NOMO-1 (cell line): ENCODE measurements around the gene C12orf42.

Experiments
- DNase-seq, 2 experiments: peaks; one replicate each; lab custom pipeline; 2025; ENCODE audit not compliant: unreplicated experiment in 2 of 2; lab: John Stamatoyannopoulos, UW

The C12orf42 gene

DNA sequence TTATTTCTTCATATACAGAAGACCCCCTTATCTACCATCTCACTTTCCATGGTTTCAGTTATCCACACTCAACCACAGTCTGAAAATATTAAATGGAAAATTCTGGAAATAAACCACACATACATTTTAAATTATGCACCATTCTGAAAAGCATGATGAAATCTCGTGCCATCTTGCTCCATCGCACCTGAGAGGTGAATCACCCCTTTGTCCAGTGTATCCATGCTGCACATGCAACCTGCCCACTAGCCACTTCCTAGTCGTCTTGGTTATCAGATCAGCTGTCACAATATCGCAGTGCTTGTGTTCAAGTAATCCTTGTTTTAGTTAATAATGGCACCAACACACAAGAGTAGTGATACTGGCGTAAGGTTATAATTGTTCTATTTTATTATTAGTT lies 145.7 kb downstream of the C12orf42 start:
- no peak for DNase-seq

DNA sequence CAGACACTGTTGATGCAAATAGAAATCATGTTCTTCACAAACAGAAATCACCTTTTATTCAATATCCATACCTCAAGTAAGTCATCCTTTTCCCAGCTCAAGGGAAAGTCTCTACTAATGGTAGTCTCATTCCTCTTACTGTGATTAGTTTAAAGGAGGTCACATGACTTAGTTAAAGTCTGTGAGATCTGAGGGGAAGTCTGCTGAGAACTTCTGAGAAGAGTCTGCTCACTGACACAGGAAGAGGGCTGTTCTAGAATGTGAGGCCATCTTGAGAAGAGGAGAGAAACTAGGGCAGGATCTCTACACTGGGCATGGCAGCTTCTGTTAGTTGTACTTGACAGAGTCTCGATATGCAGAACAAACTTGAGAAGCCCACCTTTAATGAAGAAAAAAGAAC lies 146.8 kb downstream of the C12orf42 start:
- DNase-seq = no peak

DNA sequence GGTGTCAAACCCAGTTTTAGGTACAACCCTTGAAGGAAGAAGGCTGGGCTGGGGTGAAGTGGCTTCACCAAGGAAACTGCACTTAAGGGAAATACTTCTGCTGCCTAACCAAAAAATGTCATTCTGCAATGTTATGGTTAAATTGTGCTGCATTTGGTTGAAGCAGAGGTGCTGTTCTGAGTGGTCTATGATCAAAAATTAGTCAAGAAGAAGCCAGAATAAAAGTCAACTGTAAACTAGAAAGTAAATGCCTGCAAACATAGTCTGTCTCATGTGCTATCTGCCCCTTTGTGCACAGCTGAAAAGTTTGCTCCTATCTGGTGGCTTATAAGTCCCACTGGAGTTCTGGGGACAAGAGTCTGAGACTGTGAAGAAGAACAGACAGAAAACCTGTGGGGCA lies 158.8 kb downstream of the C12orf42 start:
- DNase-seq = no peak

GRCh38 chr12:103334466-103334865 lies 161.3 kb downstream of the C12orf42 start:
- no peak for DNase-seq

GRCh38 chr12:103333676-103334075 lies 162.1 kb downstream of the C12orf42 start:
- DNase-seq = no peak

GRCh38 chr12:103331643-103332042 lies 164.1 kb downstream of the C12orf42 start:
- DNase-seq = no peak

DNA sequence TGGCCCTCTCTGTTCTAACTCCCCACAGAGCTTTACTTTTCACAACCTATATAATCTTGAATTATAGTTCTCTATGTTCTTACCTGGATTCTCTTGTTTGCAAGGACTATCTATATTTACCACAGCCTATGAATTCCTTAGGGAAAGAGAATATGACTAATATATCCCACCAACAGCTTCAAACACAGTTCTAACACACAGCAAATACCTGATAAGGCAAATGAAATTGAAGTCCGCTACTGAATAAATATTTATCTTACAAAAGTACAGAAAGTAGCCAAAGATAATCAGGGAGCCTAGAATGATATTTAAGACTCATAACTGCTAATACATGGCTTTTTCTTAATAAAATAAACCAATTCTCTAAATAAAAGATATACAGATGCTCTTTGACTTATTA lies 165.1 kb downstream of the C12orf42 start:
- DNase-seq = no peak

- no peak for DNase-seq
These were observed 168.1 kb downstream of the C12orf42 start for GRCh38 chr12:103327676-103328075.

- no peak for DNase-seq
These were observed 169.6 kb downstream of the C12orf42 start for GRCh38 chr12:103326190-103326589.

GRCh38 chr12:103318566-103318965 lies 177.2 kb downstream of the C12orf42 start:
- no peak for DNase-seq

GRCh38 chr12:103317220-103317619 lies 178.5 kb downstream of the C12orf42 start:
- no peak for DNase-seq

- DNase-seq = no peak
These were observed 181.0 kb downstream of the C12orf42 start for GRCh38 chr12:103314786-103315185.

DNA sequence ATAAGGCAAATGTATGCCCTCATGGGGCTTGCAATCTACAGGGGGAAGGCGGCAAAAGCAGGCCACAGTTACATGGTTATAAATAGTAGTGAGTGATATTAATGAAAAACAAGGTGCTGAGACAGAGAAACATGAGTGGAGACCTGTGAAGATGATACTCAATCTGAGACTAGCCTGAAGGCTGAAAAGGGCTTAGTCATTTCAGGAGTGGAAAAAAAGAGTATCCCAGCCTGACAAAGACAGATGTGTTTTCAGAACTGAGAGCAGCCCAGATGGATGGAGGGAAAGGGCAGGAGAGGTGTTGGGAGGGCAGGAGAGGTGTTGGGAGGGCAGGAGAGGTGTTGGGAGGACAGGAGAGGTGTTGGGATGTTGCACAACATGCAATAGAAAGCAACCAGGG lies 181.9 kb downstream of the C12orf42 start:
- no peak for DNase-seq

- DNase-seq = no peak
These were observed 182.9 kb downstream of the C12orf42 start for GRCh38 chr12:103312742-103313354.

- DNase-seq = no peak
These were observed 185.1 kb downstream of the C12orf42 start for GRCh38 chr12:103310546-103311270.

- no peak for DNase-seq
These were observed 187.4 kb downstream of the C12orf42 start for GRCh38 chr12:103308396-103308795.

DNA sequence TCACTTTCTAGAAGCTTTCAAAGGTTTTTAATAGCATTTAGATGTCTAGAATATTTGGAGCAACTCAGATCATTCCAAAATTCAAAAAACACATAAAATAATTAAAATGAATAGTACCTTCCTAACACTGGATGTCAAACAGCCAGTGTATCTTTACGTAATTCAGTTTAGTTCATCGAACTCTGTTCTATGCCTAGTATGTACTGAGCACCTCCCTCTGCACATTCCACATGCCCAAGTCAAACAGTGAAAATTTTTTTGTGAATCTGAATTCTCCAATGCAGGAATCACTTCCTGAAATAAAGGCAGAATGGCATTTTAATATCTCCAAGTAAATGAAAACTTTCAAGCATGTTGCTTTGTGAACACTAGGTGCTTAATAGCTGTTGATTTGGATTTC lies 192.3 kb downstream of the C12orf42 start:
- DNase-seq = no peak

DNA sequence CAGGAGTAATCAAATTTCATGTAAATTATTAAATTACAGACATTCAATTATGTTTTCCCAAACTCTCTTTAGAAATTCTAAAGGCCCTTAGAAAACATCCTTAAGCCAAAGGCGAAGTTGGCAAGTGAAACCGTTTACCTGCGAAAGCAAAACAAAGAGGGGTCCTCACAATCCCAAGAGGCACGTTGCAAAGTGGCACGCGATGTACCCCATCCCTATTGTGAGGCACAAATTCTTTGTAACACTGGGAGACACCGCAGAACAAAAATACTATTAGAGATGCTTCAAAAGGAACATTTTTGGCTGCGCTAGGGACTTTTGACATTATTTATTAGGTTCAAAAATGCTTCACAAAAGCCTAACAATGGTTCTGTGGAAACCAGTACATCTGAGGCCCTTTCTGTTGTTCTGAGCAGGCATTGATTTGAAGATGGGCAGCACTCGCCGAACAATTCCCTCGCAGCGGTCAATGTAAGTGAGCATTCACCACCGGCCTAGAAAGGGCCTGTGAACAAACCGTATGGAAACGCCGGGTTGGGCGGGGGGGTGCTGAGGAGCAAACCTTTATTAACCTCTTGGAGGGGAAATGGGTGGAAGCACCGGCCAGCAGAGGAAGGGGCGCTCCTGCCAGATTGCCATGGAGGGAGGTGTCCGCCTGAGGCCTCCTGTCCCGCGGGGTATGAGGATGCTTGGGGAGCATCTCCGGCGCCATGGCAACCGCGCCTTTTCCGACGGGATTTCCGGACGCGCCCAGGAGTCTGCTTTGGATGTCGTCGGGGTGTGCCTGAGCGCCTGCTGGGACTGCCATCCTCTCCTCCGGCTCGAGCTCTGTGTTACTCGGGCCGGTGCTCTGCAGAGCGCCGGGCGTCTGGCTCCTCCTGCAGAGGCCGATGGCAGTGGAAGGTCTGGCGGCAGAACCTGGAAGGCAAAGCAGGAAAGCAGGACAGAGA lies 193.9 kb downstream of the C12orf42 start:
- DNase-seq = no peak

GRCh38 chr12:103288016-103288415 lies 207.8 kb downstream of the C12orf42 start:
- DNase-seq = no peak

GRCh38 chr12:103282124-103282523 lies 213.6 kb downstream of the C12orf42 start:
- no peak for DNase-seq

DNA sequence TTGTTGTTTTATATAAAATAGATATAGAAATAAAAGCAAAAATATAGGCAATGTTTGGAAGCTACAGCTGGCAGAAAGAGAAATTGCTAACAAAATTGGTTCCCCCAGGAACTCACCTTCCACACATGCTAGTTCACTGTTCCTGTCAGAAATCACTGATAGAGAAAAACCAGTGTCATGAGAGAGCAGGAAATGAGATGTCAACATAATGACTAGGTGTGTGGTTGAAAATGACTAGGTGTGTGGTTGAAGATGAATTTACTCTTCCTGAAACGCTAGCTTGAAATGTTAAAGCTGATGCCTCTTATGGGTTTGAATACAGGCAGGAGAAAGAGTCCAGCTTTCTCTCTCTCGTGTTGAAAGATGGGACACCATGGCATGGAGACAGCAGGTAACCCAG lies 216.3 kb downstream of the C12orf42 start:
- DNase-seq = no peak
